Activated CD8-positive, alpha-beta memory T cell treated with anti-CD3 and anti-CD28 coated beads for 48 hours (primary cell): ENCODE results near the gene SSC4D.
"Not testable (repeated sequence)": the region's sequence is repeated elsewhere in the genome, so short reads cannot be mapped to it uniquely, and the experiment has no call there.

Source experiments
- DNase-seq, 3 experiments: peaks; one replicate each; pipeline ENCODE4 v3.0.0-alpha.2; 2020; ENCODE audit warnings: low read depth in 2 of 3, low spot score in 2 of 3

SSC4D gene

DNA sequence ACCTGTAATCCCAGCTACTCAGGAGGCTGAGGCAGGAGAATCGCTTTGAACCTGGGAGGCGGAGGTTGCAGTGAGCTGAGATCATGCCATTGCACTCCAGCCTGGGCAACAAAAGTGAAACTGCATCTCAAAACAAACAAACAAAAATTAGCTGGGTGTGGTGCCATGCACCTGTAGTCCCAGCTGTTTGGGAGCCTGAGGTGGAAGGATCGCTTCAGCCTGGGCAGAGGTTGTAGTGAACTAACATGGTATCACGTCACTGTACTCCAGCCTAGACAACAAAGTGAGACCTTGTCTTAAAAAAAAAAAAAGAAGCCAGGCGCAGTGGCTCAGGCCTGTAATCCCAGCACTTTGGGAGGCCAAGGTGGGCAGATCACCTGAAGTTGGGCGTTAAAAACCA lies 21.7 kb downstream of the SSC4D start:
- DNase-seq: not testable (repeated sequence)

DNA sequence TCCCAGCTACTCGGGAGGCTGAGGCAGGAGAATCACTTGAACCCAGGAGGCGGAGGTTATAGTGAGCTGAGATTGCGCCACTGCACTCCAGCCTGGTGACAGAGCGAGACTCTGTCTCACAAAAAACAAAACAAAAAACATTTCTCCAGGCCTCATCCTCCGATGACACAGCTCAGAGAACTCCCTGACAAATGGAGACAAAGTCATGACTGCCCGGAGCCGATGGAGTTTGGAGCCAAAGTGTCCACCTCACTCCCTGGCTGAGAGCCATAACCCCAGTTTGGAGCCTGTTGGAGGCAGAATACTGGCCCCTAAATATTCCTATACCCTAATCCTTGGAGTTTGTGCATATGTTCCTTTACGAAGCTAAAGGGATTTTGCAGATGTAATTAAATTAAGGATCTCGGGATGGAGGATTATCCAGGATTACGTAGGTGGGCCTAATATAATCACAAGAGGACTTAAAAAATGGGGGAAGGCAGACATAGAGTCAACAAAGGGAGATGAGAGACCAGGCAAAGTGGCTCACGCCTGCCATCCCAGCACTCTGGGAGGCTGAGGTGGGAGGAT lies 22.7 kb downstream of the SSC4D start:
- no peak for DNase-seq

DNA sequence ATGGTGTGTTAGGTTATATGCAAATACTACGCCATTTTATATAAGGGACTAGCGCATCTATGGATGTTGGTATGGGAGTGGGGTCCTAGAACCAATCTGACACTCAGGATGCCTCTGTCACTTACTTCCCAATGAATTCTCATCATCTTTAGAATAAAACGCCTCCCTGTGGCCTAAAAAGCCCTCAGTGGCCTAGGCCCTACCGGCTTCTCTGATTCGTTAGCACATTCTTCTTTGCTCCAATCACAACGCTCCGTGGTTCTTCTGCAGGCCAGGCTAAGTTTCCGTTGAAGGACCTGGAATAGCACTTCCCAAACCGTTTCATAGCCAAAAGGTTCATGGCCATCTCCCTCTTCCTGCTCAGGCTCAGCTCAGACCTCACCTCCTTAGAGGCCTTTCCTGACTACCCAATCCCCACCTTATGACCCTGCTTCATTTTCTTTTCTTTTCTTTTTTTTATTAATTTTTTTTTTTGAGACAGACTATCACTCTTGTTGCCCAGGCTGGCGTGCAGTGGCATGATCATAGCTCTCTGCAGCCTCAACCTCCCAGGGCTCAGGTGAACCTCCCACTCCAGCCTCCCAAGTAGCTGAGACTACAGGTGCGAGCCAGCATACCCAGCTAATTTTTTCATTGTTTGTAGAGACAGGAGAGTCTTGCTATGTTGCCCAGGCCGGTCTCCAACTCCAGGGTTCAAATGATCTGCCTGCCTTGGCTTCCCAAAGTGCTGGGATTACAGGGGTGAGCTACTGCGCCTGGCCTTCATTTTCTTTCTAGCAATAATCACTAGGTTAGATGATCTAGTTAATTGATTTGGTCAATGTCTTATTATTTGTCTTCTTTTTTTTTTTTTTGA lies 26.2 kb downstream of the SSC4D start:
- no peak for DNase-seq

DNA sequence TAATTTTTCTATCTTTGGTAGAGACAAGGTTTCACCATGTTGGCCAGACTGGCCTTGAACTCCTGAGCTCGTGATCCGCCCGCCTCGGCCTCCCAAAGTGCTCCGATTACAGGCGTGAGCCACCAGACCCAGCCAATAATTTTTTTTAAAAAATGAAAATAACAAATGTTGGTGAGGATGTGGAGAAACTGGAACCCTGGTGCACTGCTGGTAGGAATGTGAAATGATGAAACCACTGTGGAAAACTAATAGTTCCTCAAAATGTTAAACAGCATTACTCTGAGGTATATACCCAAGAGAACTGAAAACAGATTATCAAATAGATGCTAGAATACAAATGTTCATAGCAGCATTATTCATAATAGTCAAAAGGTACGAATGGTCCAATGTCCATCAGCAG lies 27.7 kb downstream of the SSC4D start:
- no peak for DNase-seq

DNA sequence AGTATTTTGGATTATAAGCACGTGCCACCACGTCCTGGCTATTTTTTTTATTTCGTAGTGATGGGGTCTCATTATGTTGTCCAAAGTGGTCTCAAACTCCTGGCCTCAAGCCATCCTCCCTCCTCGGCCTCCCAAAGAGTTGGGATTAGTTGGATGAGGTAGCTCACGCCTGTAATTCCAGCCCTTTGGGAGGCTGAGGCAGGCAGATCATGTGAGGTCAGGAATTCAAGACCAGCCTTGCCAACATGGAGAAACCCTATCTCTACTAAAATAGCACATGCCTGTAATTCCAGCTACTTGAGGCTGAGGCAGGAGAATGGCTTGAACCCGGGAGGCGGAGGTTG lies 28.9 kb downstream of the SSC4D start:
- no peak for DNase-seq

DNA sequence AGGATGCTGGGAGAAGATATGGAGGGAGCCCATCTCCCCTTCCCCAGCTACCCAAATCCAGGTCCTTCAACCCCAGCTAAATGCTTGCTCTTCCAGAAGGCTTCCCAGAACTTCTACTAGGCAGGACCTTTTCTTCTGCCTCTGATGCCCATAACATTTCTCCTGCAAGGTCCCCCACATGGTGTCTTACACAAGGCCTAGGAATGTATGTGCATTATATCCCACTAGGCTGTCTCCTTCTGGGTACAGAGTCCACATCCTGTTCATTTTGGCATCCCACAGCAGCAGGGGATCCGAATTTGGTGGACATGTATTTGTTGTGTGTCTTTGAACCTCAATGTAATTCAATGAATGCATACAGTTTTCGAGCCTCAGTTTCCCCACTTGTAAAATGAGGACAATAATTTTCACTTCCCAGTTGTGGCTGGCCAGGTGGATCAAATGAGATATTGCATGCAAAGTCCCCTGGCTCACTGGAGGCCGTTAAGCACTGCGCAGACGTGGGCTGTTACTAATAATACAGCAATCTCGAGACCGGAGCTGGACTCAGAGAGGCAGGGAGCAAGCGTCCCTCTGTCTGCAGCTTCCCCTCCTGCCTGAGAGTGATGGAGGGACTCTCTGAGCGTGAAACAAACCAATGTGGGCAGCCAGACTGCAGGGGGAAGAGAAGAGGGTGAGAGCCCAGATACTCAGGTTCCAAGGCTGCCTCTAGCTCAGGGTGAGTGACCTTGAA lies 32.1 kb downstream of the SSC4D start:
- DNase-seq: no peak

DNA sequence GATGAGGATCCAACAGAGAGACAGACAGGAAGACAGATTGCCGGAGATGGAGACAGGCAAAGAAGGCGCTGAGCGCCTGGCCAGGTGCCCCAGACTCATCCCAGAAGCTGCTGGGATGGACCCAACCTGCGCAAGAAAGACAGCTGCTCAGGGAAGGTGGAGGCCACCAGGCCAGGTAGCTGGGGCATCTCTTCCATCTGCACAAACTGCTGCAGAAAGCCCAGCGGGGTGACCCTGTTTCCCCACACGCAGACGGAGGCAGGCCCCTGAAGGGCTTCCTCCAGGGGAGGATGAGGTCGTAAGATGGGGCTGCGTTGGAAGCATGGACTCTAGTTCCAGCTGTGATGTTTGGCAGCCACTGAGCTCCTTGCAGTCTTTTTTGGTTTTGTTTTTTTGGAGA lies 34.2 kb downstream of the SSC4D start:
- no peak for DNase-seq

DNA sequence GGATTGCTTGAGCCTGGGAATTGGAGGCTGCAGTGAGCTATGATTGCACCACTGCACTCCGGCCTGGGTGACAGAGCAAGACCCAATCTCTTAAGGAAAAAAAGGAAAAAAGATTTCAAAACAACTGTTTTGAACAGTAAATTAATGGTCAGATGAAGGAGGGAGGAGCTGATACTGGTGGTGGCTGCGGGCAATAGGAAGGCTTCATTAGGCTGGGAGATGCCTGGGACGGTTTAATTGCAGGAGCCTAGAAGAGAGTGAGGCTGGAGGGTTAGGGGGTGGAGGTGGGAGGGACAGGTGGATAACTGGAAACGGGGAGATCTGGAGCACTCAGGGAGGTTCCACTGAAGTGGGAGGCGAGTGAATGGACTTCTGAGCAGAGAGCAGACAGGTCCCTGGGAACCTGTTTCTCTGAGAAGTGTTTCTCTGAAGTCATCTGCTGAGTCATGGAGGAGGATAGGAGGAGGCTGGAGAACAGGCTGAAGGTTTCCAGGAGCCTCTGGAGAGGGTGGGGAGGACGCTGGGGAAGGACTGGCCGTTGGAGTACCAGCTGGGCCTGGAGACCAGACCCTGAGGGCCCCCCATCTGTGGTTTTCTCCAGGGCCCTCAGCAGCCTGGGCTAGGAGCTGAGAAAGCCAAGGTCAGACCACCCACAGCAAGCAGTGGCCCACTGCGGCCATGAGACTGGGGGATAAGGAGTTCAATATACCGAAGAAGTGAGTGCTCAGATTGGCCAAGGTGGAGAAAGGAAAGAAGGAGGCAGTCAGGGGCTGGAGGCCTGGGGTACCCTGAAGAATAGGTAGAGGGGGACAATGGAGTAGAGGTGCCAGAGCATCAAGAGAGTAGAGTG lies 36.3 kb downstream of the SSC4D start:
- DNase-seq: no peak

DNA sequence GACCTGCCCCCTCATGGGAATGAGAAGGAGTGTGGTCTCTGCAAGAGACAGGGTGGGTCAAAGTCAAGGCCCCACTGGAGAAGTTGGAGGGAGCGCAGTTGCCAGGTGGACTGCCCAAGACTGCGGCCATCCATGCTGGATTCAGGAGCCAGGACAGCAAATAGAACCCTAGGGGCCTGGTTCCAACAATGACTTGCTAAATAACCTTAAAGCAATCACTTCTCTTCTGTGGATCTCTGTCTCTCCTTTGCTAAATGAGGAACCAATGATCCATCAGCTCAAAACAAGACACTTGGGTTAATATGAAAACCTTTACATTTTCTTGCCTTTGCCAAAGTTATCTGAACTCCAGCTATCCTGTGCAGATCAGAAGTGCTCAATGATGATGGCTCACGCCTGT lies 38.1 kb downstream of the SSC4D start:
- no peak for DNase-seq

DNA sequence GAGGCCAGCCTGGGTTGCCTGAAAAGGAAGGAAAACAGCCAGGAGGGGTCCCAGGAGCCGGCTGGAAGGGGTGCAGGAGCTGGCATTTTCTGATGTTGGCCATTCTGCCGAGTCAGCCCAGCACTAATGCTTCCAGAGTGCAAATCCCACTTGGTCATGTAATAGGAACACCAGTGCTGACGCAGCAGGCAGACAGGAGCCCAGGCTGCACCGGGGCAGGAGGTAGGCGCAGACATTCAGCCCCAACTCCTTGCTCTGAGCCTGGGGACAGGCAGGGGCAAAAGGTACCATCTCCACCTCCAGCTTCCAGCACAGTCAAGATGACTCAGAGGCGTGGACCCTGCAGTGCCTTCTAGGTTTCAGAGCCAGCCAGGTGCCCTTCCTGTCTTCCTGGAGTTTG lies 40.5 kb downstream of the SSC4D start:
- DNase-seq: no peak

DNA sequence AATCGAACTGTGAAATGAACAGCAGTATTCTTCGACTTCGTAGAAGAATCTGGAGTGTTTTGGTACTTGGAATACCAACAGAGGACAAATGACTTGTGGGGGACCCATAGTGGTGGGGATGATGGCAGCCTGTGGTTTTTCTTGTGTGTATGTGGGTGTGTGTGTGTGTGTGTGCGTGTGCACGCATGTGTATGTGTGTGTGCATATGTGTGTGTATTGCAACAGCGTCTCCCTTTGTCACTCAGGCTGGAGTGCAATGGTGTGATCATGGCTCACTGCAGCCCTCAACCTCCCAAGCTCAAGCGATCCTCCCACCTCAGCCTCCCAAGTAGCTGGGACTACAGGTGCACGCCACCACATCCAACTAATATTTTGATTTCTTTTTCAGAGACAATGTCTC lies 41.3 kb downstream of the SSC4D start:
- DNase-seq: no peak

DNA sequence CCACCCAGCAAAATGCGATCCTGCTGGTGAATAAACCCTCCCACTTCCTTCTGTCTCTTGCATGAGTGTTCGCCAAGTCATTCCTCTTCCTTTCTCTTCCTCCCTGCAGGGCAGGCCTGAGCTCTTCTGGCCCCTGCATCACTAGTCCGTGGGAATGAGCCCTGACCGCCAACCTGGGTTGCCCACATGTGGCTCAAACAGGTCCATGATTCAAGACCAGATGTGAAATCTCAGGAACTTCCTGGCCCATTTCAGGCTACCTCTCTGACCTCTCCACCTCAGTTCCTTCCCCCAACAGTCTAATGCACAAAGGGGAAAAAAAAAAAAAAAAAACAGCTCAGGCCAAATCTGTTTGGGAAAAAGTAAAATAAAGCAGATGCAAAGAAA lies 45.3 kb downstream of the SSC4D start:
- DNase-seq: no peak

DNA sequence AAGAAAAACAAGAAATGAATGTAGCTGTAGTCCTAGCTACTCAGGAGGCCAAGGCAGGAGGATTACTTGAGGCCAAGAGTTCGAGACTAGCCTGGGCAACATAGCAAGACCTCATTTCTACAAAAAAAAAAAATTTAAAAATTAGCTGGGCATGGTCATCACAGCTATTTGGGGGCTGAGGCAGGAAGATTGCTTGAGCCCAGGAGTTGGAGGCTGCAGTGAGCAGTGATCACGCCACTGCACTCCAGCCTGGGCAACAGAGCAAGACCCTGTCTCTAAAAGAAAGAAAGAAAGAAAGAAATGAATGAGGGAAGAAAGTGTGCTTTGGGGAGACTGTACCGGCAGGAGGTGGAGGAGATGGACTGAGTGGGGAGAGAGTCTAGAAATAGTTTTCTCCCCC lies 45.7 kb downstream of the SSC4D start:
- DNase-seq: not testable (repeated sequence)

DNA sequence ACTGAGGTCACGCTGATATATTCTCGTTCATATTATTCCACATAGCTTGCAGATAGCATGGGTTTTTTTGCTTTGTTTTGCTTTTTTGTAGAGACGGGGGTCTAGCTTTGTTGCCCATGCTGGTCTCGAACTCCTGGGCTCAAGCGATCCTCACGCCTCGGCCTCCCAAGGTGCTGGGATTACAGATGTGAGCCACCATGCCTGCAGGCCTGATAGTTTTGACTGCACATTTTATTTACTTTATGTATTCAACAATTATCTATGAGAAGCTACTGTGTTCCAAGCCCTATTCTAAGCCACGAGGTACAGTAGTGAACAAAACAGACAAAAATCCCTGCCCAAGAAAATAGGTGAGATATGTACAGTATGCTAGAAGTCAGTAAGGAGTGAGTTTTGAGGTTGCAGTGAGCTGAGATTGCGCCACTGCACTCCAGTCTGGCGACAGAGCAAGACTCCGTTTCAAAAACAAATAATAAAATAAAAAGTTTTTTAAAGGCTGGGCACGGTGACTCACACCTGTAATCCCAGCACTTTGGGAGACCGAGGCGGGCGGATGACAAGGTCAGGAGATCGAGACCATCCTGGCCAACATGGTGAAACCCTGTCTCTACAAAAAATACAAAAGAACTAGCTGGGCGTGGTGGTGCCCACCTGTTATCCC lies 49.4 kb downstream of the SSC4D start:
- no peak for DNase-seq

DNA sequence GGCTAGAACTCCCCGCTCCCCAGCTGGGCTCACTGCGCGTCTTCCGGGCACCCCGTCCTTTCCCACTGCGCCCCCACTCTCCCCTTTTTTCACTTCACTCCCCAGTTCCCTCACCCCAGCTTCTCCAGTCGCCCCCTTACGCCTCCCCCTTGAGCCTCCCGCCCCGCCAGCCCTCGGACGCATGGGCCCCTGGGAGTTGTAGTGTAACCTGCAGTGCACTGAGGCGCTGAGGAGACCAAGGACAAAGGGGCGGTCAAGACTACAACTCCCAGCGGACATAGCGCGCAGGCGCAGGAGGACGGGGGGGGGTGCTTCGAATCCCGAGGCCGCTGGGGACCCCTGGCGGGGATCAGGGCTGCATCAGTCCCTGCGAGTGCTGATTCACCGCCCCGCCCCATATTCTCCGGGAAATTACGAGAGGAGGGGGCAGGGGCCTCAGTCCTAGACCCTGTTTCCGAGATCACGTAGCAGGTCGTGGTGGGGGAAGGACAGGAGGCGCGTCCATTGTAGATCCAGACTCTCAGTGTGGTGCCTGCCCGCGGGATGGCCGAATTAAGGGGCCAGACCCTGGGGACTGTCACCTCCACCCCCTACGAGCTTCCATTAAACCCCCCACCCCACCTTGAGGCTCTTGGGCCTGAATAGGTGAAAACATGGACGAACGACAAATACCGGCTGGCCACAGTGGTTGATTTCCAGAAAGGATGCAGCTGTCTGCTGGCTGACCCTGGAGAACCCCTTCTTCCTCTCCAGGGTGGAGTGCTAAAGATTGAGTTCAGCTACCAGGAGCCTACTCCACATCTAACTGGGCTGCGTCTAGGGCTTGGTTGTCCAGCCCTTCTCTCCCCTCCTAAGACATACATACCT lies 50.2 kb downstream of the SSC4D start:
- DNase-seq: peak; percentile 77 to 89 (median 88)

DNA sequence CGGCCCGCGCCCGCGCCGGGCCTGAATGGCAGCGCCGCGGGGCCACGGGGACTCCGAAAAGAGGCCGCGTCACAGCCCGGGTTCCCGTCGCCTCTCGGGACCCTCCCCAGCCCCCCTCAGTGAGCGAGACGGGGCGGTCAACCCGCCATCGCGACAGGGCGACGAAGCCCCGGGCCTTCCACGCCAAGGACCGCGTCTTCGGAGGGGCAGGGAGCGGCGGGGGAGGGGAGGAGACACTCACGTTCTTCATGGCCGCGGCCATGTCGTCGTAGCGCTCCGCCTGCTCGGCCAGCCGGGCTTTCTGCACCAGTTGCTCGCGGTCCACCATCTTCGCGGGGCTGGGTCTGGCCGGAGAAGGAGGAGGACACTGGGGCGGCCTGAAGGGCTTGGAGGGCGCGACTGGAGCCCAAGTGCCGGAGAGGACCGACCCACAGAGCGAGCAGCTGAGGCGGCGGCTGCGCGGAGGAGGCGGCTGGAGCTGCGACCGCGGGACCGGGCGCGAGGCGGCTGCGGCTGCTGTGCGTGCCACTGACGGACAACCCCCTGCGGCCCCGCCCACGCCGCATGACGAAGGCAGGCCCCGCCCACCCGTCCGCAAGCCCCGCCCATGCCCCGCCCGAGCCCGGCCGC lies 50.9 kb downstream of the SSC4D start, which contains the start of gene YWHAG:
YWHAG (minus strand) TSS at position 511 of the 630 bp plus-strand sequence; CDS start at position 328, 183 bp downstream.
- DNase-seq: peak in 2 of 3 experiments; percentile 83 to 90

DNA sequence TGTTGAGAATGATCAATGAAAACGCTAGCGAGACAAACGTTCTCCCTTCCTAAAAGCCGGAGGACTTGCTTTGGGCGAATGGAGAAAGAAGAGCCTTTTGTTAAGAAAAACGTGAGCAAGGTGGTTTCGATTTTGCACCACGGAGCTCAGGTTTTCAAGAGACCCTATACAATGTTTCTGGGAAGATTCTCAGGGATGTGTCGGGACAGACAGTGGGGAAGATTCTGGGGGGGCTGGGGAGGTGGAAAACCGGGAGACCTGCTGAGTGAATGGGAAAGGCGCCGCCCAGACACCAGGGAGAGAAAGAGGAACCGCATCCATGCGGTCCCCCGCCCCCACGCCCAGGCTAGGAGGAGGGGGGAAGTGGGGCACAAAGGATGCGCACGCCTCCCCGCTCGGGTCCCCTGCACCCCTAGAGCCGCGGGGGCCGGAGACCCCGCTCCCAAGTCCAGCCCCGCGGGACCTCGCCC lies 51.5 kb downstream of the SSC4D start:
- DNase-seq: peak in 1 of 3 experiments; percentile 29

DNA sequence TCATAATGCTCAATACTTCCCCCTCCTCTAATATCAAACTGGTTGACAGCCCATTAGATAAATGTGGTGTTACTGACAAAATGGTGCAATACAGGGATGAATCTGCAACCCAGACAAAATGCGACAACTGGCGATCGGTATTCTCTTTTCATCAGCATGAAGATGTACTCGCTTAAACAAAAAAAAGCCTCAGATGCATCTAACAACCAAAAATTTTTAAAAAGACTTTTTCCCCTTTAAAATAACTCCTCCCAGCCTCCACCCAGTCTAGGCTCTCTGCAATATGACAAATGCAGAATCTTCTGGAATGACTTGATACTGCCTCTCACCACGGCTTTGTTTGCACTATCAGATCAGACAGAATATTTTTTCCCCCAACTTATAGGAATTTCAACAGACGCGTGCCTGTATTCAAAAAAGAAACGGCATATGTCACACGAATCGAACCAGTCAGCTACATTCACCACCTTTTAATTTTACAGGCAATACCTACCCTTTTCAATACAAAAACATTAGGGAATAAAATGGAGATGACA lies 52.0 kb downstream of the SSC4D start:
- DNase-seq: no peak

DNA sequence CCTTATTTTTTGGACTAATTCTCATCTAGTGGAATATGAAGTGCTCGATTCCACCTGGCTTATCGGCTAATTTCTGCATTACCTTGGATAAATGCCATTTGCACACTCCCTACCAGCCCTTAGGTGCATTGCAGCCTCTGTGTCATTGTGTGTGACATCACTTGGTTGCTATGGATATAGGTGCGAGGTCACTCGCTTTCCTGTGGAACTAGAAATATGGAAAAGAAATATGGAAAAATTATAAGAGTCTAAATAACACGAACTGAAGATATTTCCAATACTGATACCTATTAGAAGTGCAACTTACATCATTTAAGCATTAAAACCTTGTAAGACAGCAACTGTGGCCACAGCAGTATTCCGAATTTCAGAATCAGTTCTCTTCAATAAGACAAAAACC lies 52.7 kb downstream of the SSC4D start:
- DNase-seq: no peak
